Measurements from ENCODE around the gene ROCK2. TPM values are rescaled to one million over a fixed set of nuclear protein-coding genes. Genes with fewer than 3 reads are reported as not detected.

The ROCK2 gene
- total RNA-seq, 4 donors from 2014 or later, result 42.0 to 85.4 (median 70.7) TPM

GRCh38 chr2:11144077-11144737 is 200.2 kb downstream of the ROCK2 start:
- in situ Hi-C loops (cut with MboI; ENCODE audit: low sequenced_read_pairs in 4 of 4) (loop anchor here (25.0 kb wide), 2 partner anchors 268 to 443 kb away; no protein-coding TSS in a partner anchor), intact Hi-C loops (cut with DNase I; ENCODE audit: low total_unique reads) (no loop called here)
- Histone ChIP-seq H3K9me3 (no peaks in the 10 kb centered on the region), H3K36me3 (no peaks in the 10 kb centered on the region), H3K4me3 (no peak overlapping the region), H3K27me3 (peaks cover 0 to 2% (median 0%) of the 10 kb centered on the region in 3 donors), H3K27ac (no peak overlapping the region), H3K4me1 (no peaks in the 10 kb centered on the region)
- DNase-seq (no peak), ATAC-seq (no peak)
- TF ChIP-seq CTCF (IDR thresholded peaks at IDR 0.05 in 4 of 5, conservative IDR thresholded peaks at IDR 0.05 in 1 of 5), result no peak
- no peak for TF ChIP-seq POLR2A (IDR thresholded peaks at IDR 0.05)

GRCh38 chr2:11142987-11143386 is 201.4 kb downstream of the ROCK2 start:
- Histone ChIP-seq H3K27ac (no peak overlapping the region), H3K4me1 (no peaks in the 10 kb centered on the region), H3K9me3 (no peaks in the 10 kb centered on the region), H3K4me3 (no peak overlapping the region), H3K36me3 (no peaks in the 10 kb centered on the region), H3K27me3 (peaks cover 0 to 2% (median 0%) of the 10 kb centered on the region in 3 donors)
- ATAC-seq (no peak), DNase-seq (no peak)
- TF ChIP-seq POLR2A (IDR thresholded peaks at IDR 0.05) (no peak), CTCF (IDR thresholded peaks at IDR 0.05 in 4 of 5, conservative IDR thresholded peaks at IDR 0.05 in 1 of 5) (no peak)
- in situ Hi-C loops (cut with MboI; ENCODE audit: low sequenced_read_pairs in 4 of 4), result loop anchor here (25.0 kb wide), 2 partner anchors 269 to 444 kb away; no protein-coding TSS in a partner anchor
- intact Hi-C loops (cut with DNase I; ENCODE audit: low total_unique reads), result no loop called here

- DNase-seq (no peak), ATAC-seq (no peak)
- peaks cover 0 to 2% (median 0%) of the 10 kb centered on the region in 3 donors for H3K27me3 ChIP-seq
- H3K27ac ChIP-seq, result no peak overlapping the region
- no peaks in the 10 kb centered on the region for H3K36me3 ChIP-seq
- in situ Hi-C loops (cut with MboI; ENCODE audit: low sequenced_read_pairs in 4 of 4) (loop anchor here (25.0 kb wide), 2 partner anchors 270 to 445 kb away; no protein-coding TSS in a partner anchor), intact Hi-C loops (cut with DNase I; ENCODE audit: low total_unique reads) (no loop called here)
- TF ChIP-seq POLR2A (IDR thresholded peaks at IDR 0.05), result no peak
- TF ChIP-seq CTCF (IDR thresholded peaks at IDR 0.05 in 4 of 5, conservative IDR thresholded peaks at IDR 0.05 in 1 of 5), result no peak
- no peaks in the 10 kb centered on the region for H3K4me1 ChIP-seq
- H3K9me3 ChIP-seq, result no peaks in the 10 kb centered on the region
- no peak overlapping the region for H3K4me3 ChIP-seq
Measured at GRCh38 chr2:11142330-11142729, 202.1 kb downstream of the ROCK2 start.

GRCh38 chr2:11141319-11141718 is 203.1 kb downstream of the ROCK2 start:
- Histone ChIP-seq H3K36me3 (no peaks in the 10 kb centered on the region), H3K27me3 (peaks cover 0 to 2% (median 0%) of the 10 kb centered on the region in 3 donors)

More at GRCh38 chr2:11141319-11141718, 203.1 kb downstream of the ROCK2 start:
- ATAC-seq, result no peak
- H3K9me3 ChIP-seq, result no peaks in the 10 kb centered on the region
- H3K4me3 ChIP-seq, result no peak overlapping the region
- DNase-seq, result no peak
- intact Hi-C loops (cut with DNase I; ENCODE audit: low total_unique reads), result no loop called here
- H3K27ac ChIP-seq, result no peak overlapping the region
- no peaks in the 10 kb centered on the region for H3K4me1 ChIP-seq
- in situ Hi-C loops (cut with MboI; ENCODE audit: low sequenced_read_pairs in 4 of 4), result loop anchor here (25.0 kb wide), 2 partner anchors 271 to 446 kb away; no protein-coding TSS in a partner anchor
- no peak for TF ChIP-seq POLR2A (IDR thresholded peaks at IDR 0.05)
- TF ChIP-seq CTCF (IDR thresholded peaks at IDR 0.05 in 4 of 5, conservative IDR thresholded peaks at IDR 0.05 in 1 of 5), result no peak
